Prostate gland (tissue), 2 donors: ENCODE results near the gene FAM131B.

Experiments used
- POLR2AphosphoS5 ChIP-seq: sonication (generic); formaldehyde crosslinking; IDR thresholded peaks from one replicate; pipeline ENCODE4 v1.6.1; 2017; ENCODE audit warnings: antibody characterized with exemption
- TF ChIP-seq, protein P1 (sequence below), 4 experiments: fragments of 200-600 bp in 2 of 4; fragments of 450-650 bp in 2 of 4; sonication (generic) in 2 of 4; IDR thresholded peaks; 1 replicate in 3 of 4; 2 replicates in 1 of 4; pipeline ENCODE4 v1.5.1; 2016 to 2019; ENCODE audit warnings: antibody characterized with exemption in 4 of 4, mild to moderate bottlenecking in 2 of 4, moderate library complexity in 2 of 4

- TF ChIP-seq, protein P1, sequence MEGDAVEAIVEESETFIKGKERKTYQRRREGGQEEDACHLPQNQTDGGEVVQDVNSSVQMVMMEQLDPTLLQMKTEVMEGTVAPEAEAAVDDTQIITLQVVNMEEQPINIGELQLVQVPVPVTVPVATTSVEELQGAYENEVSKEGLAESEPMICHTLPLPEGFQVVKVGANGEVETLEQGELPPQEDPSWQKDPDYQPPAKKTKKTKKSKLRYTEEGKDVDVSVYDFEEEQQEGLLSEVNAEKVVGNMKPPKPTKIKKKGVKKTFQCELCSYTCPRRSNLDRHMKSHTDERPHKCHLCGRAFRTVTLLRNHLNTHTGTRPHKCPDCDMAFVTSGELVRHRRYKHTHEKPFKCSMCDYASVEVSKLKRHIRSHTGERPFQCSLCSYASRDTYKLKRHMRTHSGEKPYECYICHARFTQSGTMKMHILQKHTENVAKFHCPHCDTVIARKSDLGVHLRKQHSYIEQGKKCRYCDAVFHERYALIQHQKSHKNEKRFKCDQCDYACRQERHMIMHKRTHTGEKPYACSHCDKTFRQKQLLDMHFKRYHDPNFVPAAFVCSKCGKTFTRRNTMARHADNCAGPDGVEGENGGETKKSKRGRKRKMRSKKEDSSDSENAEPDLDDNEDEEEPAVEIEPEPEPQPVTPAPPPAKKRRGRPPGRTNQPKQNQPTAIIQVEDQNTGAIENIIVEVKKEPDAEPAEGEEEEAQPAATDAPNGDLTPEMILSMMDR (IDR thresholded peaks at IDR 0.05), result no peak
- TF ChIP-seq POLR2AphosphoS5, result no peak
These were observed 33.0 kb upstream of the FAM131B start for GRCh38 chr7:143395187-143396149.
